GM19372 (cell line): ENCODE results near the gene CCDC12.

ENCODE experiments used
- ATAC-seq: cut with Tn5 transposase; IDR thresholded peaks from one replicate; pipeline ENCODE4 v1.9.1; 2021; ENCODE audit warnings: mild to moderate bottlenecking, low read depth, moderate library complexity; ENCODE audit not compliant: unreplicated experiment

Gene CCDC12

DNA sequence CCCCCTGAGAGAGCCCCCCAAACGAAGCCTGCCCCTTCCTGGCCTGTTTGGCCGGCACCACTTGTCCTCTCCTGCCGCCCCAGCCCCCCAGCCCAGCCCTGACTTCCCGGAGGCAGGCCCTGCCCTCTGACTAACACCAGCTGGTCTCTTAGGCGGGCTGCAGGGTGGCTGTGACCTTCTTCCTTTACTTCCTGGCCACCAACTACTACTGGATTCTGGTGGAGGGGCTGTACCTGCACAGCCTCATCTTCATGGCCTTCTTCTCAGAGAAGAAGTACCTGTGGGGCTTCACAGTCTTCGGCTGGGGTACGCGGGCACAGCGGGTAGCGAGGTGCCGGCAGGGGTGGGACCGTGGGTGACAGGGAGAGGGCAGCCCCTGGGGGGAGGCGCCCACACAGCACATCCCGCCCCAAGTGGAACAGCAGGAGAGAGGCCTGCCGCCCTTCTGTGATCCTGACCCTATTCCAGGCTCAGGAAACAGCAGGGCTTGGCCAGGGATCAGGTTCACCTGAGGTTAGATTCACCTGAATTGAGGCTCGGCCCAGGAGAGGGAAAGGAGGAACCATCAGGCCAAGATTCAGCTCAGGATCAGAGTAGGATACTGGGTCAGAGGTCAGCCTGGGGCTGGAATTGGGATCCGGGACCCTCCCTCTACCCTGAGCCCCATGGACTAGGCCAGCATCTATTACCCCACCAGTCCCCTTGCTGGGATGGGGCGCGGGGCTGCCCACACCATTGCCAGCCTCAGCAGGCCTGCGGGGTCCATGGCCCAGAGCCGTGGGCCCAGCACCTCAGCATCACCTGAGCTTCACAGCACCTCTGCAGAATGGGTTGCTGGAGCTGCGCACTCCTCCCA lies 77.2 kb downstream of the CCDC12 start:
- no peak for ATAC-seq

DNA sequence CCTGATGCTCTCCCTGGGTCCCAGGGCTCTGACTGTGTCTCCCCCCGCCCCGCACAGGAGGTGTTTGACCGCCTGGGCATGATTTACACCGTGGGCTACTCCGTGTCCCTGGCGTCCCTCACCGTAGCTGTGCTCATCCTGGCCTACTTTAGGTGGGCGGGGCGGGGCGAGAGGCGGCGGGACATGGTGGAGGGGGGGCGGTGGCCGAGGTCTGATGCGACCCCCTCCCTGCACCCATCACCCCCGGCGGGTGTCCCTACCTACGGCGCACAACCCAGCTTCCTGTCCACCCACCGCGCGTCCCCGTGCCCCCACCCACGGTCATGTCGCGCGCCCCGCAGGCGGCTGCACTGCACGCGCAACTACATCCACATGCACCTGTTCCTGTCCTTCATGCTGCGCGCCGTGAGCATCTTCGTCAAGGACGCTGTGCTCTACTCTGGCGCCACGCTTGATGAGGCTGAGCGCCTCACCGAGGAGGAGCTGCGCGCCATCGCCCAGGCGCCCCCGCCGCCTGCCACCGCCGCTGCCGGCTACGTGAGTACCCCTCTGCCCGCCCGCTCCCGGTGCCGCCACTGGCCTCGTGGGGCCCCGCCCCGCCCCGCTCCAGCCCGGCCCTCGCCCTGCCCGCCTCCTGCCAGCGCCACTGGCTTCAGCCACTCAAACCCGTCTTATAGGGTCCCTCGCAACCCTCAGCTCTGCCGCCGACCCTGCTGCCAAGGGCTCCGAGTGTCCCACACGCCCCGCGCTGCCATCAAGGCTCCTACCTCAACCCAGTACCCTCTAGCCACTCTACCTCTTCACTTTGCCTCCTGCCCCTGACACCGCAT lies 78.0 kb downstream of the CCDC12 start:
- no peak for ATAC-seq

DNA sequence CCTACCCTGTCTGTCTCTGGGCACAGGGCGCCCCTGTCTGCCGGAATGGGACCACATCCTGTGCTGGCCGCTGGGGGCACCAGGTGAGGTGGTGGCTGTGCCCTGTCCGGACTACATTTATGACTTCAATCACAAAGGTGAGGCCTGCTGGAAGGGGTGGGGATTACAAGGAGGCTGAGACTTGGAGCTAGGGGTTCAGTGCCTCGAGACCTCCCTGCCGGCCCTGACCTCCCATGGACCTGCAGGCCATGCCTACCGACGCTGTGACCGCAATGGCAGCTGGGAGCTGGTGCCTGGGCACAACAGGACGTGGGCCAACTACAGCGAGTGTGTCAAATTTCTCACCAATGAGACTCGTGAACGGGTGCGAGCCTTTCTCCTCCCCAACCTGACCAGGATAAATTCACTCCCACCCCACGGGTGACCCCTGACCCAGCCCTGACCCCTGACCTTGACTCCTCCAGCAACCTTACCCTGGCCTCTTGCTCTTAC lies 78.7 kb downstream of the CCDC12 start:
- ATAC-seq = no peak

DNA sequence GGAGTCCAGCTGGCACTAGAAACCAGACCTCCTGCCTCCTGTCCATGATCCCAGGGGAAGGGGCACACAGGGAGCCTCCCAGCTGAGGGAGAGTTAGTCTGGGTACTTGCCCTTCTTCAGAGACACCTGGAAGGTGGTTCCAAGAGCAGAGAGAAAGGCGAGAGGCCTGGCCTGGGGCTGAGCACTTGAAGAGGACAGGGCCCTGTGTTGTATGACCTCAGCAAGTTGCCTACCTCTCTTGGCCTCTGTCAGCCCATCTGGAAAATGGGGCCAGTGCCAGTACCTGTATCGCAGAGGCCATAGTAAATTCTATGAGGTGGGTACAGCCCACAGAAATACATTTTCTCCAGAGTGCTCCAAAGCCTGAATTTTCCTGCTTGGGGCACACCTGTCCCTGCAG lies 79.5 kb downstream of the CCDC12 start:
- ATAC-seq = no peak

- no peak for ATAC-seq
Measured at GRCh38 chr3:46896386-46896785, 80.2 kb downstream of the CCDC12 start.

DNA sequence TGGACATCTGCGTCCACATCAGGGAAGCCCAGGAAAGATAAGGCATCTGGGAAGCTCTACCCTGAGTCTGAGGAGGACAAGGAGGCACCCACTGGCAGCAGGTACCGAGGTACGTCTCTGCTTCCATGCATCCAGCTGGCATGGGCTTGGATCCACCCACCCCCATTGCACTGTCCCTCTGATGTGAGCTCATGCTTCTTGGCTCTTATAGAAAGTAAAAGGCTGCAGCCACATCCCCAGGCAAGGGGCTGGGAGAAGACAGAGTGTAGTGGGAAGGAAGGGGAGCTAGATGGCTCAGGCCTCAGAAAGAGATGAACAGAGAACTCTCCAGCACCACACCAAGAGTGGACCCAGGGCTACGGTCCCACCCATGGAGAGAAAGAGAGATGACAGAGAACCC lies 80.8 kb downstream of the CCDC12 start:
- no peak for ATAC-seq

- no peak for ATAC-seq
Measured at GRCh38 chr3:46895204-46895660, 81.3 kb downstream of the CCDC12 start.

GRCh38 chr3:46894256-46894655 lies 82.3 kb downstream of the CCDC12 start:
- no peak for ATAC-seq

- no peak for ATAC-seq
Measured at GRCh38 chr3:46893763-46894162, 82.8 kb downstream of the CCDC12 start.

GRCh38 chr3:46893146-46893748 lies 83.3 kb downstream of the CCDC12 start:
- ATAC-seq = no peak

- ATAC-seq = no peak
Measured at GRCh38 chr3:46892285-46893145, 84.0 kb downstream of the CCDC12 start.

GRCh38 chr3:46891132-46891531 lies 85.4 kb downstream of the CCDC12 start:
- ATAC-seq = no peak

DNA sequence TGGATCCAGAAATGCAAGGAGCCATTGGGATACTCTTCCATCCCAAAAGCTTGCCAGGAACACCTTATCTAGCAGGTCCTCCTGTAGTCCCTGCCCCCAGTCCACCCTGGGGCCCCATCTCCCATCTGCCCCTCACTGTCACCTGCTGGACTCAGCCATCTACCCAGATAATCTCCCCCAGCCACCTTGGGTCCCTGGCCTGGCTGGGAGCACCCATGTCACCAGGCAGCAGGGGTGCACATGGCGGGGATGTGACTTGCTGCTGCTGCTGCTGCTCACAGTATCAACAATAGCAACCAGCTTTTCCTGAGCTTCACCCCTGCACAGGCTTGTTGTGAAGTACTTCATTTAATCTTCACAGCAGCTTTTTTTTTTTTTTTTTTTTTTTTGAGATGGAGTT lies 86.4 kb downstream of the CCDC12 start:
- ATAC-seq = no peak

DNA sequence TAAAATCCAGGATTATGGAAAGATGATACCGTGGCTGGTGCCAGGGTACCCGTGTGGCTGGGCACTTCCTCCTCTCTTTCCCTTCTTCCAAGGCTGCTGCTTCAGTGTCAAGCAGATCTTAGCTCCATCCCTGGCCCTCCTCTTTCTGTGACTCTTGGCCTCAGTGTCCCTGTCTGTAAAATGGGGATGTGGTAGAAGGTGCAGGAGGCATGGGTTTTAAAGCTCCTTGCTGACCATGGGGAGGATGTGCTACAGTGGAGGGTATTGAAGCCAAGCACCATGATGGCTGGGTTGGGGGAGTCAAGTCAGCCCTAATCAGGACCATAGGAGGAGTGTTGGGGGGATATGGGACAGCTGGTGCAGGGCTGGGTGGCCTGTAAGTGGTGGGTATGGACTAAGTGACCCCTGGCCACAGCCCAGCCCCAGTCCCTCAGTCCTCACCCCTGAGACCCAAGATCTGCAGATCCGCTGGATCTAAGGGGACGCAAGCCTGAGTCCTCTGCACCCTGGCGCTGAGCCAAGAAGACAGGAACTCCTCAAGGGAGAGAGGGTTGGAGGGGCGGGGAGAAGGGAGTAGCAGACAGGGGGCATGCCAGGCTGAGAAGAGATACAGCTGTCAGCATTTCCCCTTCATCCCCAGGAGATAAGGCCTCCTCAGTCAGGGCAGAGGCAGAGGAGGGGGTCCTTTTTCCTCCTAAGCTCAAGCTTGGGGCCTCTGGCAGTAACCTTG lies 87.0 kb downstream of the CCDC12 start:
- no peak for ATAC-seq

GRCh38 chr3:46888705-46889104 lies 87.8 kb downstream of the CCDC12 start:
- no peak for ATAC-seq

GRCh38 chr3:46887980-46888494 lies 88.5 kb downstream of the CCDC12 start:
- no peak for ATAC-seq

DNA sequence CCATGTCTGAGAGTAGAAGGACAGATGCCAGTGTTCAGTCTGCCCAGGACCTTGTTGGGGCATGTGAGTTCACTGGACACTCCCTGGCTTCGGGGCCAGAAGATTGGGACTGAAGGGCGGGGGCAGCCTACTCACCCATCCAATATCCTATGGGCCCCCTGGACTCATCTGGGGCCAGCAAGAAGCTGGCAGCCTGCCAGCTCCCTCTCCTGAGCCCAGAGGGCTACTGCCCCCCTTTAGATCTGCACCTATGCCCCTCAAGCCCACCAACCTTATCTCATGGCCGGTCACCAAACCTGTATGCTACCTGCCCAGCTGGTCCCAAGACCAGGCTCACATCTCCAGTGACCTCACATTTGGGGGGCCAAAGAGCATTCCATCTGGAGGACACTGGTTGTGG lies 90.9 kb downstream of the CCDC12 start:
- ATAC-seq = no peak

- no peak for ATAC-seq
Measured at GRCh38 chr3:46884929-46885328, 91.6 kb downstream of the CCDC12 start.

DNA sequence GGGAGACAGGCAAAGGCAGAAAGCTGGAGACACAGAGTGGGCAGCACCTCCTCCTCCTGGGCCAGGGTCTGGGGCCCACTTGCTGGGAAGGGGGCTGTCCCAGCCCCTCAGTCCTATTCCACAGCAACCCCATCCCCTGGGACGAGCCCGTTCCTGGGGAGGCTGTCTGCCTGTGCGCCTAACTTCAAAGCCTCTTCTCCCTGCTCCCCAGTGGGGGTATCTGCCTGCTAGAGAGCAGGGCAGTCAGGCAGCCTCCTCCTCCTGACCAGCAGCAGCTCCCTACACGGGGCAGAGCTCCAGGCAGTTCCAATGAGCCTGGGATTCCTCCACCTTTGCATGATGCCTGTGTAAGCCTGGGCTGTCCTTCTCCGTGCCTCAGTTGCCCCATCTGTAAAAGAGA lies 92.1 kb downstream of the CCDC12 start:
- ATAC-seq = no peak
